GM21526 (cell line): ENCODE data around the gene PTPRM.

Experiments used
- ATAC-seq: cut with Tn5 transposase; IDR thresholded peaks from one replicate; pipeline ENCODE4 v1.9.1; 2021; ENCODE audit warnings: moderate library complexity; ENCODE audit not compliant: unreplicated experiment, low FRiP score

Gene PTPRM

GRCh38 chr18:7878265-7879211, 311.4 kb downstream of the PTPRM start:
- ATAC-seq: no peak

- ATAC-seq: no peak
Observed at GRCh38 chr18:7879717-7880116, 312.6 kb downstream of the PTPRM start.

DNA sequence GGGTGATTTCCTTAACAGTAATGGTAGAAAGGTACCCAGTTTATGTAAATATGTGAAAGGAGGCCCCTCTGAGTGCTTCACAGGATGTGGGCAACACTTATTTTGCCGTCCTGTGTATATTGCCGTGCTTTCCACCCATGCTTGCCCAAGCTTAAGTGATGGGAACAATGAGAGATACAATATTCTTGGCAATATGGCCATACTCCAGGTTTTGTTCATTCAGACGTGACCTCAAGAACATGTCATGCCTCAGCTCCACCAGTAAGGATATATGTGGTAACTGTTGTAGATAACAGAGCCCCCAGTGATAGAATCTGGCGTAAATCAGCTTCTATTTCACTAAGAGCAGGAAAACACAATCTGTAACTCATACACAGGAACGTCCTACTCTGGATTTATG, 318.7 kb downstream of the PTPRM start:
- no peak for ATAC-seq

DNA sequence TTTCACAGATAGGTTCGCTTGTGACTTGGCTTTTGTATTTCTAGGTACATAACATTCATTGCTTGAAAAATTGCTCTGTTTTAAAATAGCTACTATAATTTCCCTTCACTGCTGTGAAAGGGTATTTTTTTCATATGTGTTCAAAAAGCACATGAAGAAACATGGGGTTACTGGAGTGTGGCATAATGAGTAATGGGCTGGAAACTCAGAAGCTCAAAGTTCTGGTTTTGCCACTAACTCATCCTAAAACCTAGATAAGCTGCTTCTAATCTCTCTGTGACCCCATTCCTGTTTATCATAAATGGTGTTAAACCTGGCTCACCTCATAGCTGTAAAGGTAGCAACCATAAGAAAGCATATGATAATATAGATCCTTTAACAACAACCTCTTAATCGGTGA, 319.3 kb downstream of the PTPRM start:
- no peak for ATAC-seq

DNA sequence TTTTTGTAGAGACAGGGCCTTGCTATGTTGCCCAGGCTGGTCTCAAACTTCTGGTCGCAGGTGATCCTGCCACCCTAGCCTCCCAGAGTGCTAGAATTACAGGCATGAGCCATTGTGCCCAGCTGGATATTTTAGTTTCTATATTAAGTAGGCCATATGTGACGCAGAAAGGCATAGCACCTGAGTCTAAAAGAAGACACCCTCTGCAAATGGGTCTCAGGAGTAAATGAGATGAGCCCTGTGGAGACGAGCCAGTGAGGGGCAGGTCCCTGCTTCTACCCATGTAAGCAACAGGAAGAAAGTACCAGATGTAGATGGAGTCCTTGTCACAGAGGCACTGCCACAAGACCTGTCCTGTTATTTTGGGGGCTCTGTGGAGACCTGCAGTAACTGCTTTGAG, 322.4 kb downstream of the PTPRM start:
- no peak for ATAC-seq

- ATAC-seq: no peak
Observed at GRCh38 chr18:7890075-7890474, 323.0 kb downstream of the PTPRM start.

- no peak for ATAC-seq
Observed at GRCh38 chr18:7892556-7892955, 325.4 kb downstream of the PTPRM start.

DNA sequence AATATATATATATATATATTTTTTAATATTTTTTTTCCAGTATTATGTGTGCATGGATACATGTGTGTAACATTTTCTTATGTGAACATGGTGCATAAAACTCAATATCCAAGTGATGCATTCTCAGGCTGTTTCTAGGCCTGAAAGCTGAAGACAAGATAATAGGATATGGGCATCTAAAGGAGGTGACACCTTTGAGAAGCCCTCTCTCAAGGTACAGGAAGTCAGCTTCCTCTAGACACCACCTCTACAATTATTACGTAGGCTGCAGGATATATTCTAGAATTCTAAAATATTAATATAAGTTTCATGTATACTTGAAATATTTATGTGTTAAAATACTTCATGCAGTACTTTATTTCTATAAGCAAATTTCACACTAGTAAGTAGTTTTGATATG, 327.5 kb downstream of the PTPRM start:
- no peak for ATAC-seq

- ATAC-seq: no peak
Observed at GRCh38 chr18:7895346-7895745, 328.2 kb downstream of the PTPRM start.

GRCh38 chr18:7896161-7896560, 329.0 kb downstream of the PTPRM start:
- ATAC-seq: no peak

DNA sequence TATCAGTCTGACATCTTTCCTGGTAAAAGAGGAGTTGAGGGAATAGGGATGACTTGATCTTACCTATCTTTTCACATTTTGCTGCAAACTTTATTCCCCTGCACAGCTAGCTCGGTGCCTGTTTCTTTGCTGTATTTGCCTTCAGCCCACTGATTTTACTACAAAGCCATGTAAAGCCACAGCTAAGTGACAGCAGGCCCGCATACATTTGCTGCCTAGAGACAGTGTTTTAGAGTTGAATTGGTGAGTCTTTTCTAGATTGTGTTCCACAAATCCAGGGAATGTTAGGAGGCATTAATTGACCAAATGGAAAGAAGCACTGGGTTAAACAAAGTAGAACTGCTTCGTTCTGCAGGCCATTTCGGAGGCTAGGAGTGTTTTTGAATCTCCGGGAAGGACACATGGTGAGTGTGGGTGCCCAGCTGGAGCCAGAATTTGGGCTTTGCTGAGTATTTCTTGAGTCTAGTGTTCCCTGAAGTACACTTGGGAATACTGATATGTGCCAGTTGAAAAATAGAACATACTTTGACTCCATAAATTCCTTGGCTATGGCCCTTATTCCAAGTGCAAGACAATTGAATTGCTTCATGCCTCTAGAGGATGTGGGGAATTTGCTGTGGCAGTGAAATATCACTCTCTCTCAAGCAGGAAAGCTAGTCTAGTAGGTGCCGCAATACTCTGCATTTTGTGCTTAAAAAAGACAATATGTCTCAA, 329.8 kb downstream of the PTPRM start:
- ATAC-seq: no peak

GRCh38 chr18:7898181-7898580, 331.1 kb downstream of the PTPRM start:
- ATAC-seq: no peak

DNA sequence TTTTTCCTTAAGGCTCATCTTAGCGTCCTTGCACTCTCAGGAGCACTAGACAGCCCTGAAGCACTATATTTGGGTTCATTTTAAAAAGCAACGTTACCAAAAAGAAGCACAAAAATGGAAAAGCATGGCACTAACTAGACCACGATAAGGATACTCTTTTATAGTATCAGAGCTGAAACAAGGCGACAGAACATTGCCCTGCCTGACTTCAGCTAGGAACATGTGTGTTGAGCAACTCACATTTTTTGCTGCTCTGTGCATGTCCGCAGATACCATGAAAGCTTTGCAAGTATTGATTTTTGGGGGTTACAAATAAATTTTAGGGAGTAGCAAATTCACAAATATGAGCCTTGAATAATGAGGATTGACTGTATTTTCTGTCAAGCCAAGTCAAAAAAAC, 332.0 kb downstream of the PTPRM start:
- ATAC-seq: no peak

DNA sequence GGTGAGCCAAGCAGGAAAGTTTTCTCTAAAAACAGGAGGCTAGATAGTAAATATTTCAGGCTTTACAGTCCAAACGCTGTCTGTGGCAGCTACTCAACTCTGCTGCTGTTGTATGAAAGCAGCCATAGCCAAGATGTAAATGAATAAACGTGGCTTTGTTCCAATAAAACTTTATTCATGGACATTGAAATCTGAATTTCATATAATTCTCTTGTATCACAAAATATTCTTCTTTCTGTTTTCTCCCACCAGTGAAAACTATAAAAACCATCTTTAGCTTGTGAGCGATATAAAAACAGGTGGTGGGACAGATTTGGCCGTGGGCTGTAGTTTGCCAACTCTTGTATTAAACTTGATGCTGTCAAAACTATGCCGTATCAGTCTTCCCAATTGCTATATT, 333.0 kb downstream of the PTPRM start:
- ATAC-seq: no peak

DNA sequence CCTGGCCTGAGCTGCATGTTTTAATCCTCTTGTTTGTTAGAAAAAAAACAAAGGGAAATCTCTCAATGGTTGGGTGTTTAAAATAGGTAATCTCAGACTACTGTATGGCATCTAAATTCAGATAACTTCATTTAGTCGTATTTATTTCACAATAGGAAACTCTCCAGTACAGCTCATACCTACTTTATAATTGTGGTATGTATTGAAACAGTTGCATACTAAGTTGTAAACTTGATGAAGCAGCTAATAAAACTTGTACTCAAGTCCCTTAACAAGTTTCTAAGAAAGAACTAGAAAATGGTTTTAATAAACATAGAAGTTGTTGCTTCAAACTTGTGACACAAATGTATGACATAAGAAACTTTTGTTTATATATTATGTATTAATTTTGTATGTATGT, 334.5 kb downstream of the PTPRM start:
- ATAC-seq: no peak

DNA sequence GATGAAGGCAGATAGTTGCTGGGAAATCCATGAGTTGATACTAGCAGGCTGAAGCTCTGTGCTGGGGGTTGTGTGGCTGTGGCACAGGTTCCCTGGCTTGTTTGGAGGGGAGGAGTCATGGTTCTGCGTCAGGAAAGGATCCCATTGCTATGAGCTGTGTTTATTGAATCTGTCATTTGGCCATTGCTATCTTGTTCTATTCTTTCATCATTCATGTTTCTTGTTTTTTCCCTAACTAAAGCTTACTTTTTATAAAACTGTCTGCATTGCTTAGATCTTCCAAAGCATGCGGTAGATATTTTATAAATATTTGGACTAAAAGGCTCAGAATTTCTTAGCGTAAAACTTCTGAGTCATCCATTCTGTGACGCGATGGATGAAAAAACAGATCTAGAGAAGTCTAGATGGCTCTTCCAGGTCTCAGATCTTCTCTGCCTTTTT, 335.3 kb downstream of the PTPRM start:
- no peak for ATAC-seq

DNA sequence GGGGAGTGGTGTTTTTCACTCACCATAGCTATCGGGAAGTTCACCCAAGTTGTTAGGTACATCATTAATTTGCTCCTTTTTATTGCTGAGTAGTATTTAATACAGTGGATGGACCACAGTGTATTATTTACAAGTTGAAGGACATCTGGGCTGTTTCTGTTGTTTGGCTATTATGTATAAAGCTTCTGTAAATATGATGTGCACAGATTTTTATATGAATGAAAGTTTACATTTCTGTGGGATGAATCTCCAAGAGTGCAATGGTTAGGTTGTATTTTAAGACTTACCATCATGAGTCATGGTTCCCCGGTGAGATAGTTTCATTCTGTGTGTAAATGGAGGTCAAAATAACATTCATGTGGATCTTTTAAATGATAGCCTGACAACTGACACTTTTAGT, 337.4 kb downstream of the PTPRM start:
- no peak for ATAC-seq

DNA sequence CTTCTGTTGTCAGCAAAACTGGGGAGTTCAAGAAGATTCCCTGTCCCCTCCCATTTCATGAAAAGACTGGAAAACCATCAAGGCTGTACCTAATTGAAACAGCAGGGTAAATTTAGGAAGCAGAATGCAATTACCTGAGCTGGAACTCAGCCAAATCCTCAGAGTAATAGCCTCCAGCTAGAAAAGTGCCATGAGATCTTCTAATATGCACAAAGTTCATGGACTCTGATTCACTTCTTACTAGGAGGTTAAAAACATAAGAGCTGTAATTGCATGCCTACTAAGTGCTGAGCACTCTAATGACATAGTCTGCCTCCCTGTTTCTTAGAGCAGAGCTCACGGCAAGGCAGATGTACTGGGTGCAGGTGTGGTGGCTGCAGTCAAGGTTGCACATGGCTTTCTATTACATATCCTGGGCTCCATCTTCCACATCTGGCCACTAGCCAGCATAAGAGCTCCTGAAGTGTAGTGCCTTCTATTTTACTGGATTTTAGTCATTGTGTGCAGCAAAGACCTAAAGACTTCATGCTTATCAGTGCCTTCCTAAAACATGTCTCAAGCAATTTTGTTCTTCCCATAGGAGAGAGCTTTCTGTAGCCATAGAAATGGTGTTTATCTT, 341.7 kb downstream of the PTPRM start:
- no peak for ATAC-seq

- ATAC-seq: no peak
Observed at GRCh38 chr18:7914834-7915670, 347.9 kb downstream of the PTPRM start.

- ATAC-seq: no peak
Observed at GRCh38 chr18:7918701-7919100, 351.6 kb downstream of the PTPRM start.
